ENCODE results near the gene LSM14A. TPM values are rescaled to one million over a fixed set of nuclear protein-coding genes. Genes with fewer than 3 reads are reported as not detected.

The LSM14A gene
- total RNA-seq, 1 experiment from 2014 or later = 161 TPM

DNA sequence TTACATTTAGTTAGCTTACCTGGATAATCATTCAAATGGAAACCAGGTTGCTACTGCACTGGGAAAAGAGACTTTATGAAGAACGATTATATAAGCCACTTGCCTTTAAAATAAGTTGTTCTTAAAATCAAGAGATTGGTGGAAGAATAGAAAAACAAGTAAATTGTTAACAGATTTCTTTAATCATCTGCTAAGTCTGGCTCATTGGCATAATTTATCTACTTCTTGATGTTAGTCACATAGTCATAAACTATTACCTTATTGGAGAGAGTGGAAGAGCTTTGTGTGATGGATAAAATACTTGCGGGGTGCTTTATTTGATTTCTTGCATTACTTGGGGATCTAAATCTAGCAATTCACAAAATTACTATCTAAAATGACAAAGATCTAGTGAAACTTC, 6.8 kb downstream of the LSM14A start:
- CTCF ChIA-PET = no interaction called here

DNA sequence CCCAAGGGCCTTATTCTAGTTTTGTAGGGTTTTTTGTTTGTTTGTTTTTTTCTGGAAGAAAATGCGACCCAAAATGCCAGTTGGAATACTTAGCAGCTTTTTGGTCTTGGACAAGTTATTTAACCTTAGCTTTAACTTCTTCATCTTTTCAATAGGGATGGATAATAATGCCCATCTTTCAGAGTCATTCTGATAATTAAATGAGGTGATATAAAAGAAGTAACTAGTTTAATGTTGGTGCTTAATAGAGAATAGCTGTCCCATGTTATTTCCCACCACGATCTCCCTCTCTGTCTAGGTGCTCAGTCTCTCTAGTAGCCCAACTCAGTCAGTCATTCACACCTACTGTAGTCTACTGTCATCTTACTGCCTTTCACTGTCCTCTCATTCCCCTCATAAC, 8.0 kb downstream of the LSM14A start:
- H3K27me3 Mint-ChIP-seq (ENCODE audit: low read depth) = no peaks in the 10 kb centered on the region
- POLR2A ChIA-PET = no interaction called here
- H3K4me1 Mint-ChIP-seq = peaks cover 69% of the 10 kb centered on the region
- CTCF ChIA-PET = no interaction called here
- no peaks in the 10 kb centered on the region for H3K9me3 Mint-ChIP-seq
- H3K36me3 Mint-ChIP-seq = no peaks in the 10 kb centered on the region
- ATAC-seq = no peak
- H3K27ac Mint-ChIP-seq = no peak overlapping the region; the same call in 1 of the 2 replicates
- DNase-seq (ENCODE audit: low spot score) = no peak
- TF ChIP-seq MYBL2 (CRISPR knock-in tag; IDR thresholded peaks at IDR 0.05) (no peak), JAZF1 (CRISPR knock-in tag; IDR thresholded peaks at IDR 0.05) (no peak), ESRRA (CRISPR knock-in tag; IDR thresholded peaks at IDR 0.05; ENCODE audit: borderline replicate concordance) (no peak), ZNF232 (CRISPR knock-in tag; IDR thresholded peaks at IDR 0.05) (no peak), USF2 (CRISPR knock-in tag; IDR thresholded peaks at IDR 0.05) (no peak)
- TF ChIP-seq, protein P1, sequence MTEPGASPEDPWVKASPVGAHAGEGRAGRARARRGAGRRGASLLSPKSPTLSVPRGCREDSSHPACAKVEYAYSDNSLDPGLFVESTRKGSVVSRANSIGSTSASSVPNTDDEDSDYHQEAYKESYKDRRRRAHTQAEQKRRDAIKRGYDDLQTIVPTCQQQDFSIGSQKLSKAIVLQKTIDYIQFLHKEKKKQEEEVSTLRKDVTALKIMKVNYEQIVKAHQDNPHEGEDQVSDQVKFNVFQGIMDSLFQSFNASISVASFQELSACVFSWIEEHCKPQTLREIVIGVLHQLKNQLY (CRISPR knock-in tag; IDR thresholded peaks at IDR 0.05) = no peak
- no peak overlapping the region for H3K4me3 Mint-ChIP-seq

More for the DNA sequence above, 6.8 kb downstream of the LSM14A start:
- POLR2A ChIA-PET = no interaction called here
- H3K4me1 Mint-ChIP-seq = peaks cover 68% of the 10 kb centered on the region
- no peak overlapping the region for H3K4me3 Mint-ChIP-seq
- DNase-seq (ENCODE audit: low spot score) (no peak), ATAC-seq (no peak)
- no peak overlapping the region for H3K27ac Mint-ChIP-seq
- H3K27me3 Mint-ChIP-seq (ENCODE audit: low read depth) = no peaks in the 10 kb centered on the region
- TF ChIP-seq FOXJ3 (CRISPR knock-in tag; IDR thresholded peaks at IDR 0.05; ENCODE audit: borderline replicate concordance) (no peak), PREB (CRISPR knock-in tag; IDR thresholded peaks at IDR 0.05; ENCODE audit: borderline replicate concordance) (no peak), USF2 (CRISPR knock-in tag; IDR thresholded peaks at IDR 0.05) (no peak), CREM (CRISPR knock-in tag; IDR thresholded peaks at IDR 0.05) (no peak), ZNF232 (CRISPR knock-in tag; IDR thresholded peaks at IDR 0.05) (no peak), TP53 (CRISPR knock-in tag; IDR thresholded peaks at IDR 0.05) (no peak)
- TF ChIP-seq, protein P1 (CRISPR knock-in tag; IDR thresholded peaks at IDR 0.05) = no peak
- TF ChIP-seq, protein P2, sequence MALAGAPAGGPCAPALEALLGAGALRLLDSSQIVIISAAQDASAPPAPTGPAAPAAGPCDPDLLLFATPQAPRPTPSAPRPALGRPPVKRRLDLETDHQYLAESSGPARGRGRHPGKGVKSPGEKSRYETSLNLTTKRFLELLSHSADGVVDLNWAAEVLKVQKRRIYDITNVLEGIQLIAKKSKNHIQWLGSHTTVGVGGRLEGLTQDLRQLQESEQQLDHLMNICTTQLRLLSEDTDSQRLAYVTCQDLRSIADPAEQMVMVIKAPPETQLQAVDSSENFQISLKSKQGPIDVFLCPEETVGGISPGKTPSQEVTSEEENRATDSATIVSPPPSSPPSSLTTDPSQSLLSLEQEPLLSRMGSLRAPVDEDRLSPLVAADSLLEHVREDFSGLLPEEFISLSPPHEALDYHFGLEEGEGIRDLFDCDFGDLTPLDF (CRISPR knock-in tag; IDR thresholded peaks at IDR 0.05) = no peak
- 0 out of 2 replicates have a peak, but pooled peaks cover 2% of the 10 kb centered on the region for H3K36me3 Mint-ChIP-seq
- no peaks in the 10 kb centered on the region for H3K9me3 Mint-ChIP-seq

DNA sequence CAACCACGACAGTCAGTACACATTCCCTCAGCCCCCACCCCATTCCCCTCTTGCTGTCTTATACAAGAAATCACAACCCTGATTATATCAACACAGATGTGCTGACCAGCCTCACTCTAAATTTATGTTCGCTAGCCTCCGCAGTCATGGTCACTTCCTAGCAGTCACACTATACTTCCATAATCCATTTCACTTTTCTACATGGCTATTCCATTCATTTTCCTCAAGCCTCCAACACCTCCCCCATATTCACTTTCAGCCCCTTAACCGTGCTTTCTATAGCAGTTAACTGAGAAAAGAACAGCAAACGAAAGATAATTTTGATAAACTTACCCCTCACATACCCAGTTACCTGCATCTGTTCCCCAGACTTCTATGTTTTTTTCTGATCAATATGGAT, 8.4 kb downstream of the LSM14A start:
- ATAC-seq (no peak), DNase-seq (ENCODE audit: low spot score) (no peak)
- no peaks in the 10 kb centered on the region for H3K27me3 Mint-ChIP-seq (ENCODE audit: low read depth)
- ChIA-PET POLR2A (no interaction called here), CTCF (no interaction called here)
- H3K4me1 Mint-ChIP-seq = peaks cover 66% of the 10 kb centered on the region
- peak overlapping the region; percentile 23 for H3K27ac Mint-ChIP-seq
- no peaks in the 10 kb centered on the region for H3K9me3 Mint-ChIP-seq
- no peak overlapping the region for H3K4me3 Mint-ChIP-seq
- H3K36me3 Mint-ChIP-seq = no peaks in the 10 kb centered on the region
- TF ChIP-seq MAX (CRISPR knock-in tag; IDR thresholded peaks at IDR 0.05) (no peak), FOXK1 (CRISPR knock-in tag; IDR thresholded peaks at IDR 0.05) (no peak), ZNF671 (CRISPR knock-in tag; IDR thresholded peaks at IDR 0.05) (no peak), GABPB1 (CRISPR knock-in tag; IDR thresholded peaks at IDR 0.05) (no peak), AR (CRISPR knock-in tag; IDR thresholded peaks at IDR 0.05) (no peak), NFE2L1 (CRISPR knock-in tag; IDR thresholded peaks at IDR 0.05) (no peak), MYBL2 (CRISPR knock-in tag; IDR thresholded peaks at IDR 0.05) (no peak), NFATC4 (CRISPR knock-in tag; IDR thresholded peaks at IDR 0.05) (no peak), GTF2I (CRISPR knock-in tag; conservative IDR thresholded peaks at IDR 0.05) (no peak), NR3C1 (CRISPR knock-in tag; conservative IDR thresholded peaks at IDR 0.05; ENCODE audit: low read depth) (no peak), SMAD3 (CRISPR knock-in tag; IDR thresholded peaks at IDR 0.05; ENCODE audit: borderline replicate concordance) (no peak), NFYB (CRISPR knock-in tag; conservative IDR thresholded peaks at IDR 0.05; ENCODE audit: low read depth) (no peak)
- TF ChIP-seq, protein P3, sequence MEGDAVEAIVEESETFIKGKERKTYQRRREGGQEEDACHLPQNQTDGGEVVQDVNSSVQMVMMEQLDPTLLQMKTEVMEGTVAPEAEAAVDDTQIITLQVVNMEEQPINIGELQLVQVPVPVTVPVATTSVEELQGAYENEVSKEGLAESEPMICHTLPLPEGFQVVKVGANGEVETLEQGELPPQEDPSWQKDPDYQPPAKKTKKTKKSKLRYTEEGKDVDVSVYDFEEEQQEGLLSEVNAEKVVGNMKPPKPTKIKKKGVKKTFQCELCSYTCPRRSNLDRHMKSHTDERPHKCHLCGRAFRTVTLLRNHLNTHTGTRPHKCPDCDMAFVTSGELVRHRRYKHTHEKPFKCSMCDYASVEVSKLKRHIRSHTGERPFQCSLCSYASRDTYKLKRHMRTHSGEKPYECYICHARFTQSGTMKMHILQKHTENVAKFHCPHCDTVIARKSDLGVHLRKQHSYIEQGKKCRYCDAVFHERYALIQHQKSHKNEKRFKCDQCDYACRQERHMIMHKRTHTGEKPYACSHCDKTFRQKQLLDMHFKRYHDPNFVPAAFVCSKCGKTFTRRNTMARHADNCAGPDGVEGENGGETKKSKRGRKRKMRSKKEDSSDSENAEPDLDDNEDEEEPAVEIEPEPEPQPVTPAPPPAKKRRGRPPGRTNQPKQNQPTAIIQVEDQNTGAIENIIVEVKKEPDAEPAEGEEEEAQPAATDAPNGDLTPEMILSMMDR (IDR thresholded peaks at IDR 0.05) = no peak
